Left lung (tissue), 10 donors: ENCODE data around the gene RPP21. TPM values are rescaled to one million over a fixed set of nuclear protein-coding genes. Genes with fewer than 3 reads are reported as not detected.

Source experiments
- ATAC-seq: fragments of 200-7000 bp; cut with Tn5 transposase; one replicate; pipeline ENCODE4 v1.9.1; 2020; ENCODE audit warnings: moderate library complexity
- DNase-seq, 4 donors: peaks; one replicate each; pipeline ENCODE4 v3.0.0-alpha.2; 2013 to 2020
- H3K27ac ChIP-seq, 2 donors: fragments of 200-600 bp; sonication (generic) in 1 of 2; one replicate each; pipeline versions ENCODE4 v1.5.0 to v1.8.0; 2020 to 2021
- H3K27me3 ChIP-seq, 2 donors: fragments of 200-600 bp; sonication (generic) in 1 of 2; one replicate each; pipeline versions ENCODE4 v1.5.0 to v1.8.0; 2020 to 2021
- H3K36me3 ChIP-seq, 2 donors: fragments of 200-600 bp; sonication (generic) in 1 of 2; one replicate each; pipeline versions ENCODE4 v1.5.0 to v1.8.0; 2020 to 2021
- H3K4me1 ChIP-seq, 2 donors: fragments of 200-600 bp; one replicate each; pipeline ENCODE4 v1.8.0; 2021
- H3K4me3 ChIP-seq, 2 donors: fragments of 200-600 bp; sonication (generic) in 1 of 2; one replicate each; pipeline versions ENCODE4 v1.5.0 to v1.8.0; 2020 to 2021; ENCODE audit warnings: mild to moderate bottlenecking in 1 of 2
- H3K9me3 ChIP-seq, 2 donors: fragments of 200-600 bp; sonication (generic) in 1 of 2; one replicate each; pipeline versions ENCODE4 v1.5.0 to v1.8.0; 2020 to 2021
- CTCF ChIP-seq, 2 donors: fragments of 200-600 bp; sonication (generic) in 1 of 2; IDR thresholded peaks; one replicate each; pipeline versions ENCODE4 v1.5.0 to v1.8.0; 2021; ENCODE audit warnings: antibody characterized with exemption in 2 of 2
- intact Hi-C, 2 donors: fragments of 100-400 bp; cut with DNase I; formaldehyde crosslinking; loops; one replicate each; pipeline versions ENCODE4 v1.11.2 to v1.14.2; 2022
- polyA plus RNA-seq, 6 donors: library from polyadenylated mRNA; unstranded; fragments of 120-200 nt; gene quantifications; one replicate each; pipeline ENCODE4 v1.2.1, GENCODE V29; 2013; ENCODE audit not compliant: insufficient read length in 6 of 6
- total RNA-seq, 2 donors: library from RNA; stranded (reverse); fragmentation: NEBNext Ultra II Directional; extraction: Animal tissue kit (Norgen Biotek cat#: 25700); gene quantifications; one replicate each; pipeline ENCODE4 v1.2.1, GENCODE V29; 2021
- donor health status: DM: no; HTN: yes; CAD: no.
- donor health status: DM: no; HTN: no; CAD: no.

Gene RPP21
- total and polyA plus RNA-seq, 8 donors = 28.6 to 37.5 (median 32.5) TPM

- ATAC-seq (no peak), DNase-seq (no peak)
- peaks cover 15 to 52% of the 10 kb centered on the region in 2 donors for H3K4me1 ChIP-seq
- no peaks in the 10 kb centered on the region for H3K27me3 ChIP-seq
- peaks cover 0 to 32% of the 10 kb centered on the region in 2 donors for H3K36me3 ChIP-seq
- peak overlapping the region; percentile 80 to 96 for H3K4me3 ChIP-seq
- no peak for TF ChIP-seq CTCF (IDR thresholded peaks at IDR 0.05)
- peak overlapping the region; percentile 94 to 99 for H3K27ac ChIP-seq
- intact Hi-C loops = no loop called here
- H3K9me3 ChIP-seq = no peaks in the 10 kb centered on the region
Observed at GRCh38 chr6:30327232-30327746, 17.7 kb upstream of the RPP21 start.

GRCh38 chr6:30328397-30328796 lies 16.6 kb upstream of the RPP21 start:
- Histone ChIP-seq H3K27ac (peak overlapping the region in 1 of 2 donors; percentile 70), H3K4me3 (no peak overlapping the region), H3K36me3 (peaks cover 0 to 41% of the 10 kb centered on the region in 2 donors), H3K27me3 (no peaks in the 10 kb centered on the region), H3K4me1 (peaks cover 15 to 42% of the 10 kb centered on the region in 2 donors), H3K9me3 (no peaks in the 10 kb centered on the region)
- ATAC-seq (no peak), DNase-seq (no peak)
- TF ChIP-seq CTCF (IDR thresholded peaks at IDR 0.05) = no peak
- intact Hi-C loops = no loop called here

GRCh38 chr6:30329331-30329730 lies 15.6 kb upstream of the RPP21 start:
- peak in 2 of 4 donors; percentile 70 to 83 for DNase-seq
- no peak for ATAC-seq
- no peaks in the 10 kb centered on the region for H3K9me3 ChIP-seq
- H3K4me1 ChIP-seq = peaks cover 13 to 33% of the 10 kb centered on the region in 2 donors
- H3K27ac ChIP-seq = peak overlapping the region in 1 of 2 donors; percentile 70
- no peaks in the 10 kb centered on the region for H3K27me3 ChIP-seq
- intact Hi-C loops = no loop called here
- H3K36me3 ChIP-seq = peaks cover 0 to 50% of the 10 kb centered on the region in 2 donors
- no peak overlapping the region for H3K4me3 ChIP-seq
- TF ChIP-seq CTCF (IDR thresholded peaks at IDR 0.05) = no peak

GRCh38 chr6:30331981-30332380 lies 13.0 kb upstream of the RPP21 start:
- no peak for TF ChIP-seq CTCF (IDR thresholded peaks at IDR 0.05)
- no peak overlapping the region for H3K4me3 ChIP-seq
- no peaks in the 10 kb centered on the region for H3K9me3 ChIP-seq
- H3K4me1 ChIP-seq = peaks cover 0 to 19% of the 10 kb centered on the region in 2 donors
- peaks cover 0 to 76% of the 10 kb centered on the region in 2 donors for H3K36me3 ChIP-seq
- H3K27me3 ChIP-seq = no peaks in the 10 kb centered on the region
- DNase-seq = no peak
- ATAC-seq = no peak
- H3K27ac ChIP-seq = no peak overlapping the region
- intact Hi-C loops = no loop called here

GRCh38 chr6:30334075-30334783 lies 10.7 kb upstream of the RPP21 start:
- no peak for ATAC-seq
- intact Hi-C loops = no loop called here
- Histone ChIP-seq H3K4me3 (no peak overlapping the region), H3K4me1 (no peaks in the 10 kb centered on the region), H3K9me3 (no peaks in the 10 kb centered on the region), H3K27me3 (no peaks in the 10 kb centered on the region), H3K27ac (no peak overlapping the region), H3K36me3 (peaks cover 0 to 94% of the 10 kb centered on the region in 2 donors)
- no peak for TF ChIP-seq CTCF (IDR thresholded peaks at IDR 0.05)
- no peak for DNase-seq
